ENCODE results near the gene GRIN2D.

Gene GRIN2D

GRCh38 chr19:48398375-48399235 is 5.1 kb downstream of the GRIN2D start:
- no peak for DNase-seq

GRCh38 chr19:48400018-48400742 is 6.7 kb downstream of the GRIN2D start:
- DNase-seq, result no peak

- no peak for DNase-seq
Measured at GRCh38 chr19:48401287-48401686, 7.8 kb downstream of the GRIN2D start.

GRCh38 chr19:48403606-48404005 is 10.1 kb downstream of the GRIN2D start:
- DNase-seq, result no peak

- DNase-seq, result no peak
Measured at GRCh38 chr19:48405010-48405659, 11.7 kb downstream of the GRIN2D start.

GRCh38 chr19:48405850-48406249 is 12.4 kb downstream of the GRIN2D start:
- no peak for DNase-seq

- DNase-seq, result no peak
Measured at GRCh38 chr19:48413879-48414587, 20.6 kb downstream of the GRIN2D start.

- no peak for DNase-seq
Measured at GRCh38 chr19:48415395-48415794, 21.9 kb downstream of the GRIN2D start.

- DNase-seq, result no peak
Measured at GRCh38 chr19:48415806-48416221, 22.3 kb downstream of the GRIN2D start.

- DNase-seq, result no peak
Measured at GRCh38 chr19:48417421-48417820, 24.0 kb downstream of the GRIN2D start.

- no peak for DNase-seq
Measured at GRCh38 chr19:48418317-48419064, 25.0 kb downstream of the GRIN2D start.

- no peak for DNase-seq
Measured at GRCh38 chr19:48419158-48419920, 25.9 kb downstream of the GRIN2D start.

- no peak for DNase-seq
Measured at GRCh38 chr19:48421548-48421947, 28.1 kb downstream of the GRIN2D start.

GRCh38 chr19:48424694-48425219 is 31.3 kb downstream of the GRIN2D start:
- no peak for DNase-seq

- DNase-seq, result no peak
Measured at GRCh38 chr19:48428670-48429069, 35.2 kb downstream of the GRIN2D start.

- no peak for DNase-seq
Measured at GRCh38 chr19:48433337-48433736, 39.9 kb downstream of the GRIN2D start.

GRCh38 chr19:48436586-48436985 is 43.1 kb downstream of the GRIN2D start:
- DNase-seq, result no peak

GRCh38 chr19:48441360-48442050 is 48.0 kb downstream of the GRIN2D start:
- no peak for DNase-seq

- no peak for DNase-seq
Measured at GRCh38 chr19:48442116-48443035, 48.9 kb downstream of the GRIN2D start.

All from NCI-H1436 treated with DMSO at 0.1 percent for 48 hours (cell line).